RWPE2 (cell line): Measurements from ENCODE around the gene GRHL1.

Experiments used
- ATAC-seq: fragments of 200-7000 bp; cut with Tn5 transposase; 3 replicates; pipeline ENCODE4 v1.9.1; 2021; ENCODE audit warnings: low read depth
- DNase-seq: peaks from one replicate; pipeline ENCODE4 v3.0.0-alpha.2; 2020; ENCODE audit warnings: low spot score
- H3K27ac ChIP-seq: fragments of 450-650 bp; 2 replicates; pipeline ENCODE4 v1.5.1; 2017; ENCODE audit warnings: mild to moderate bottlenecking; ENCODE audit not compliant: poor library complexity, severe bottlenecking
- H3K27me3 ChIP-seq: fragments of 250-450 bp; sonication (Bioruptor Pico); 2 replicates; pipeline ENCODE4 v1.5.1; 2021; ENCODE audit warnings: mild to moderate bottlenecking, moderate library complexity; ENCODE audit not compliant: insufficient read depth, poor library complexity, severe bottlenecking
- H3K36me3 ChIP-seq: fragments of 250-450 bp; sonication (Bioruptor Pico); 2 replicates; pipeline ENCODE4 v1.5.1; 2020; ENCODE audit warnings: low read depth, mild to moderate bottlenecking, moderate library complexity
- H3K4me1 ChIP-seq: fragments of 250-450 bp; sonication (Bioruptor Pico); 2 replicates; pipeline ENCODE4 v1.5.1; 2021; ENCODE audit warnings: mild to moderate bottlenecking, moderate library complexity; ENCODE audit not compliant: insufficient read depth, poor library complexity, severe bottlenecking
- H3K4me3 ChIP-seq: fragments of 250-450 bp; sonication (Bioruptor Pico); 2 replicates; pipeline ENCODE4 v1.5.1; 2021; ENCODE audit warnings: mild to moderate bottlenecking, moderate library complexity; ENCODE audit not compliant: severe bottlenecking
- H3K9me3 ChIP-seq: fragments of 250-450 bp; sonication (Bioruptor Pico); 2 replicates; pipeline ENCODE4 v1.5.1; 2021; ENCODE audit warnings: mild to moderate bottlenecking, moderate library complexity; ENCODE audit not compliant: severe bottlenecking
- TF ChIP-seq, protein P1 (sequence below): fragments of 450-650 bp; IDR thresholded peaks from one replicate; pipeline ENCODE4 v1.5.1; 2017; ENCODE audit warnings: mild to moderate bottlenecking, moderate library complexity; ENCODE audit not compliant: poor library complexity, severe bottlenecking

Gene GRHL1

DNA sequence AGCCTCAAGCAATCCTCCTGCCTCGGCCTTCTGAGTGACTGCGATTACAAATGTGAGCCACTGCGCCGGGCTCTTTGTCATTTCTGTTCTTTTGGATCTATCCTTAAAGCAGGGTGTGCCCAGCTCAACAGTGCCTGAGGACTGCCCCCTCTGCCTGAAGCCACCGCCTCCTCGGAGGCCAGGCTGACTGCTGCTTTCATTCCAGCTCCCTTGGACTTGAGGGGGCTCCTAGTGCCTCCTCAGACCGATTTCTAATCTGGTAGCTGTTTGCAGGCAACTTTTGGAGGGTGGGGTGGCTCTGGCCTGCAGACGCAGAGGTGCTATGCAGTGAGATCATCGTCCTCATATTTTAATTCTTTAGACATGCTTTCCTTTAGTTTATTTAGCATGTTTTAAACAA, 55.9 kb downstream of the GRHL1 start:
- no peaks in the 10 kb centered on the region for H3K9me3 ChIP-seq
- no peak overlapping the region for H3K27ac ChIP-seq
- no peak overlapping the region for H3K4me3 ChIP-seq
- H3K4me1 ChIP-seq: no peaks in the 10 kb centered on the region
- H3K36me3 ChIP-seq: no peaks in the 10 kb centered on the region
- no peak for ATAC-seq
- no peak for DNase-seq
- TF ChIP-seq, protein P1, sequence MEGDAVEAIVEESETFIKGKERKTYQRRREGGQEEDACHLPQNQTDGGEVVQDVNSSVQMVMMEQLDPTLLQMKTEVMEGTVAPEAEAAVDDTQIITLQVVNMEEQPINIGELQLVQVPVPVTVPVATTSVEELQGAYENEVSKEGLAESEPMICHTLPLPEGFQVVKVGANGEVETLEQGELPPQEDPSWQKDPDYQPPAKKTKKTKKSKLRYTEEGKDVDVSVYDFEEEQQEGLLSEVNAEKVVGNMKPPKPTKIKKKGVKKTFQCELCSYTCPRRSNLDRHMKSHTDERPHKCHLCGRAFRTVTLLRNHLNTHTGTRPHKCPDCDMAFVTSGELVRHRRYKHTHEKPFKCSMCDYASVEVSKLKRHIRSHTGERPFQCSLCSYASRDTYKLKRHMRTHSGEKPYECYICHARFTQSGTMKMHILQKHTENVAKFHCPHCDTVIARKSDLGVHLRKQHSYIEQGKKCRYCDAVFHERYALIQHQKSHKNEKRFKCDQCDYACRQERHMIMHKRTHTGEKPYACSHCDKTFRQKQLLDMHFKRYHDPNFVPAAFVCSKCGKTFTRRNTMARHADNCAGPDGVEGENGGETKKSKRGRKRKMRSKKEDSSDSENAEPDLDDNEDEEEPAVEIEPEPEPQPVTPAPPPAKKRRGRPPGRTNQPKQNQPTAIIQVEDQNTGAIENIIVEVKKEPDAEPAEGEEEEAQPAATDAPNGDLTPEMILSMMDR: no peak
- no peaks in the 10 kb centered on the region for H3K27me3 ChIP-seq

- Histone ChIP-seq H3K27ac (no peak overlapping the region), H3K27me3 (no peaks in the 10 kb centered on the region), H3K36me3 (no peaks in the 10 kb centered on the region), H3K4me1 (no peaks in the 10 kb centered on the region), H3K9me3 (no peaks in the 10 kb centered on the region), H3K4me3 (no peak overlapping the region)
- ATAC-seq (no peak), DNase-seq (no peak)
- TF ChIP-seq, protein P1: no peak
Observed at GRCh38 chr2:10007921-10008808, 56.7 kb downstream of the GRHL1 start.

- no peak for DNase-seq
- Histone ChIP-seq H3K36me3 (no peaks in the 10 kb centered on the region), H3K4me1 (no peaks in the 10 kb centered on the region), H3K9me3 (no peaks in the 10 kb centered on the region), H3K27me3 (no peaks in the 10 kb centered on the region), H3K27ac (no peak overlapping the region), H3K4me3 (no peak overlapping the region)
- ATAC-seq: no peak
- TF ChIP-seq, protein P1: no peak
Observed at GRCh38 chr2:10008809-10009176, 57.3 kb downstream of the GRHL1 start.

GRCh38 chr2:10009271-10009810, 57.8 kb downstream of the GRHL1 start:
- H3K36me3 ChIP-seq: no peaks in the 10 kb centered on the region
- no peaks in the 10 kb centered on the region for H3K4me1 ChIP-seq
- H3K27me3 ChIP-seq: no peaks in the 10 kb centered on the region
- H3K4me3 ChIP-seq: no peak overlapping the region
- ATAC-seq (no peak), DNase-seq (no peak)
- TF ChIP-seq, protein P1: no peak
- H3K9me3 ChIP-seq: no peaks in the 10 kb centered on the region
- H3K27ac ChIP-seq: no peak overlapping the region
